Thyroid gland (tissue), 4 donors: Measurements from ENCODE around the gene GALNT9. TPM values are rescaled to one million over a fixed set of nuclear protein-coding genes. Genes with fewer than 3 reads are reported as not detected.

Experiments
- DNase-seq, 2 donors: peaks; one replicate each; pipeline ENCODE4 v3.0.0-alpha.2; 2019
- H3K27ac ChIP-seq, 3 donors: fragments of 200-600 bp; sonication (generic); 1 replicate in 2 of 3; 2 replicates in 1 of 3; pipeline ENCODE4 v1.5.1; 2016 to 2019; ENCODE audit warnings: mild to moderate bottlenecking in 1 of 3, moderate library complexity in 1 of 3
- H3K27me3 ChIP-seq: fragments of 200-600 bp; sonication (generic); one replicate; pipeline ENCODE4 v1.5.1; 2019
- H3K36me3 ChIP-seq, 2 donors: fragments of 200-600 bp; sonication (generic); one replicate each; pipeline ENCODE4 v1.5.1; 2016 to 2019
- H3K4me1 ChIP-seq, 2 donors: fragments of 200-600 bp; sonication (generic); one replicate each; pipeline ENCODE4 v1.5.1; 2017 to 2019
- H3K4me3 ChIP-seq, 3 donors: fragments of 200-600 bp; sonication (generic); replicated peaks in 1 of 3; 1 replicate in 2 of 3; 2 replicates in 1 of 3; pipeline ENCODE4 v1.5.1; 2016; ENCODE audit warnings: mild to moderate bottlenecking in 1 of 3
- H3K9me3 ChIP-seq: fragments of 200-600 bp; sonication (generic); one replicate; pipeline ENCODE4 v1.5.1; 2017
- POLR2A ChIP-seq, 2 donors: fragments of 450-650 bp; IDR thresholded peaks; one replicate each; pipeline ENCODE4 v1.6.1; 2017; ENCODE audit warnings: antibody characterized with exemption in 2 of 2, mild to moderate bottlenecking in 2 of 2, moderate library complexity in 1 of 2
- WGBS, 2 donors: methylation state at CpG; one replicate each; pipeline ENCODE4 v1.1.5; 2017; 5-methylcytosine and 5-hydroxymethylcytosine counted together
- intact Hi-C: fragments of 100-400 bp; cut with DNase I; formaldehyde crosslinking; loops from one replicate; pipeline ENCODE4 v1.15.1; 2023
- total RNA-seq, 4 donors: library from RNA; depleted of rRNA; stranded (reverse); fragments of >200 nt; gene quantifications; one replicate each; pipeline ENCODE4 v1.2.3, GENCODE V29; 2016
- TF ChIP-seq, protein P1 (sequence below), 6 experiments: fragments of 200-600 bp in 3 of 6; fragments of 450-650 bp in 3 of 6; sonication (generic) in 3 of 6; IDR thresholded peaks; one replicate each; pipeline ENCODE4 v1.5.1; 2016 to 2019; ENCODE audit warnings: antibody characterized with exemption in 6 of 6, mild to moderate bottlenecking in 2 of 6, inconsistent platforms in 1 of 6, moderate library complexity in 1 of 6

Gene GALNT9
- total RNA-seq, 4 donors from 2014 or later: 2.2 to 29.2 (median 15.9) TPM

- peak; percentile 88 to 89 for DNase-seq
- H3K27ac ChIP-seq: peak overlapping the region; percentile 58 to 77 (median 58)
- no peak overlapping the region for H3K4me3 ChIP-seq
- no peaks in the 10 kb centered on the region for H3K27me3 ChIP-seq
- WGBS, 2 donors: 18 to 34% methylated on average over 8 to 16 of the region's 19 CpGs
- TF ChIP-seq POLR2A (IDR thresholded peaks at IDR 0.05): no peak
- TF ChIP-seq, protein P1, sequence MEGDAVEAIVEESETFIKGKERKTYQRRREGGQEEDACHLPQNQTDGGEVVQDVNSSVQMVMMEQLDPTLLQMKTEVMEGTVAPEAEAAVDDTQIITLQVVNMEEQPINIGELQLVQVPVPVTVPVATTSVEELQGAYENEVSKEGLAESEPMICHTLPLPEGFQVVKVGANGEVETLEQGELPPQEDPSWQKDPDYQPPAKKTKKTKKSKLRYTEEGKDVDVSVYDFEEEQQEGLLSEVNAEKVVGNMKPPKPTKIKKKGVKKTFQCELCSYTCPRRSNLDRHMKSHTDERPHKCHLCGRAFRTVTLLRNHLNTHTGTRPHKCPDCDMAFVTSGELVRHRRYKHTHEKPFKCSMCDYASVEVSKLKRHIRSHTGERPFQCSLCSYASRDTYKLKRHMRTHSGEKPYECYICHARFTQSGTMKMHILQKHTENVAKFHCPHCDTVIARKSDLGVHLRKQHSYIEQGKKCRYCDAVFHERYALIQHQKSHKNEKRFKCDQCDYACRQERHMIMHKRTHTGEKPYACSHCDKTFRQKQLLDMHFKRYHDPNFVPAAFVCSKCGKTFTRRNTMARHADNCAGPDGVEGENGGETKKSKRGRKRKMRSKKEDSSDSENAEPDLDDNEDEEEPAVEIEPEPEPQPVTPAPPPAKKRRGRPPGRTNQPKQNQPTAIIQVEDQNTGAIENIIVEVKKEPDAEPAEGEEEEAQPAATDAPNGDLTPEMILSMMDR (IDR thresholded peaks at IDR 0.05): no peak
- H3K36me3 ChIP-seq: no peaks in the 10 kb centered on the region
- no peaks in the 10 kb centered on the region for H3K9me3 ChIP-seq
- intact Hi-C loops: no loop called here
- H3K4me1 ChIP-seq: peaks cover 16 to 43% of the 10 kb centered on the region in 2 donors
Observed at GRCh38 chr12:132289356-132290202, 39.8 kb downstream of the GALNT9 start.

- peak; percentile 85 to 86 for DNase-seq
- H3K27me3 ChIP-seq: no peaks in the 10 kb centered on the region
Observed at GRCh38 chr12:132288516-132289215, 40.7 kb downstream of the GALNT9 start.

DNA sequence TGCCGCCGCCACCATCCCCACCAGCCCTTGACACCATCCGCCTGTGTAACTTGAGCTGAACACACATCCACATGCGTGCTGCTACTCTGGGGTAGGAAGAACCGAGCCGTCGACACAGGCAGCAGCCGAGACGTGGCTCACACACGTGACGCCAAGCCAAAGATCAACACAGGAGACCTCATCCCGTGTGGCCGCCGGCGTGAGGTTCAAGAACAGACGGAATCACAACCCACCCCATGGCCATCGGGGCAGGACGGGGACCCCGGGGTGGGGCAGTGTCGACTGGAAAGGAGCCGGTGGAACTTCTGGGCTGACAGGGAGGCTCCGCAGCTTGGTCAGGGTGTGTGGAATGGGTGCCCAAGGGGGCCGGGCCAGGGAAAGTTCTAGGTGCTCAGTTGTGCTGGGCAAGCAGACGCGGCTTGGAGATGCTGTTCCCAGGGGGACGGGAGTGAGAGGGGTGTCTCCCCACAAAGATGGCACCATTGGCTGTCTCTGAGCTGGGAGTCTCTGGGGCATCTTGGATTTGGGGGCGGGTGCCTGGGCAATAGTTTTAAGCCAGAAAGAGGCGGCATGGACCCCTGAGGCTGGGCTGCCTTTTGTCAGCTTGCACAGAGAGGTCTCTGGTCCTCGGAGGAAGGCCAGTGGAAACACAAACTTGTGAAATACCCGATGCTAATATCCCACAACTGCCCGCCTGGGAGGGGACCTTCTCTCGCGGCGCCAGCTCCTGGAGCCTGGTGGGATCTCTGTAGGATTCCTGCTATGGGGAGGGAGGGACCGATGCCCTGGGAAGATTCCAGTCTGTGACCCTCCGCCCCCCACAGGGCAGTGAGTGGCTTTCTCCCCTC lies 41.8 kb downstream of the GALNT9 start:
- 87 to 90% methylated on average over 30 to 36 of the region's 36 CpGs for WGBS, 2 donors
- H3K27me3 ChIP-seq: no peaks in the 10 kb centered on the region
- peaks cover 16 to 45% of the 10 kb centered on the region in 2 donors for H3K4me1 ChIP-seq
- no peaks in the 10 kb centered on the region for H3K36me3 ChIP-seq
- H3K4me3 ChIP-seq: no peak overlapping the region
- no peaks in the 10 kb centered on the region for H3K9me3 ChIP-seq
- TF ChIP-seq, protein P1 (IDR thresholded peaks at IDR 0.05): no peak
- no peak for TF ChIP-seq POLR2A (IDR thresholded peaks at IDR 0.05)
- intact Hi-C loops: no loop called here
- DNase-seq: no peak
- peak overlapping the region; percentile 44 to 77 (median 58) for H3K27ac ChIP-seq

More at GRCh38 chr12:132288516-132289215, 40.7 kb downstream of the GALNT9 start:
- no peak for TF ChIP-seq POLR2A (IDR thresholded peaks at IDR 0.05)
- TF ChIP-seq, protein P1 (IDR thresholded peaks at IDR 0.05): no peak
- WGBS, 2 donors: 44 to 50% methylated on average over 22 to 24 of the region's 37 CpGs
- peak overlapping the region; percentile 58 to 77 (median 58) for H3K27ac ChIP-seq
- no peaks in the 10 kb centered on the region for H3K9me3 ChIP-seq
- no peaks in the 10 kb centered on the region for H3K36me3 ChIP-seq
- intact Hi-C loops: no loop called here
- no peak overlapping the region for H3K4me3 ChIP-seq
- peaks cover 16 to 45% of the 10 kb centered on the region in 2 donors for H3K4me1 ChIP-seq

DNA sequence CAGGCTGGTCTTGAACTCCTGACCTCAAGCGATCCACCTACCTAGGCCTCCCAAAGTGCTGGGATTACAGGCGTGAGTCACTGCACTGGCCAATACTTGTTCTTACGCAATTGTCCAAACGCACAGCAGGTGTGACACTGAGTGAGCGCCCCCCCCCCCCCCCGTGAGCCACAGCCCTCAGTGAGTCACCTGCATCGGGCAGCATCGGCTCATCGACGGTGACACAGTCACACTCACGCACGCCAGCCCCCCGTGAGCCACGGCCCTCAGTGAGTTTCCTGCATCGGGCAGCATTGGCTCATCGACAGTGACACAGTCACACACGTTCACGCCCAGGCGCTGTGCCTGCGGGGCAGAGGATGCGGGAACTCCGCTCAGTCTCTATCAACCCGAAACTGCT lies 42.5 kb downstream of the GALNT9 start:
- no peak overlapping the region for H3K4me3 ChIP-seq
- no peaks in the 10 kb centered on the region for H3K9me3 ChIP-seq
- no peak overlapping the region for H3K27ac ChIP-seq
- H3K36me3 ChIP-seq: no peaks in the 10 kb centered on the region
- intact Hi-C loops: no loop called here
- TF ChIP-seq, protein P1 (IDR thresholded peaks at IDR 0.05): no peak
- TF ChIP-seq POLR2A (IDR thresholded peaks at IDR 0.05): no peak
- no peak for DNase-seq
- no peaks in the 10 kb centered on the region for H3K27me3 ChIP-seq
- H3K4me1 ChIP-seq: peaks cover 16 to 45% of the 10 kb centered on the region in 2 donors
- 81% methylated on average over 13 to 23 of the region's 23 CpGs for WGBS, 2 donors
